Brain microvascular endothelial cell (primary cell): ENCODE data around the gene ANKRD39.

Source experiments
- DNase-seq: peaks from one replicate; pipeline ENCODE4 v3.0.0-alpha.2; 2020
- H3K27ac ChIP-seq: fragments of 250-450 bp; sonication (Bioruptor Pico); 2 replicates; pipeline ENCODE4 v1.5.1; 2020; ENCODE audit warnings: mild to moderate bottlenecking, moderate library complexity
- H3K27me3 ChIP-seq: fragments of 250-450 bp; sonication (Bioruptor Pico); replicated peaks from 2 replicates; pipeline ENCODE4 v1.5.1; 2020; ENCODE audit warnings: mild to moderate bottlenecking
- H3K36me3 ChIP-seq: fragments of 250-450 bp; sonication (Bioruptor Pico); replicated peaks from 2 replicates; pipeline ENCODE4 v1.5.1; 2020; ENCODE audit warnings: mild to moderate bottlenecking
- H3K4me3 ChIP-seq: 2 replicates; pipeline ENCODE4 v1.5.1; 2011; ENCODE audit warnings: low read depth, mild to moderate bottlenecking, control low read depth, low read length, moderate library complexity
- in situ Hi-C: cut with HindIII; loops from 2 replicates; pipeline ENCODE4 v1.10.0; 2017; ENCODE audit warnings: low sequenced_read_pairs, low pct_ligation_motif_present
- TF ChIP-seq, protein P1 (sequence below): IDR thresholded peaks from 2 replicates; pipeline ENCODE4 v1.5.1; 2011; ENCODE audit warnings: low read depth, mild to moderate bottlenecking, moderate library complexity, low read length, control low read depth, inconsistent platforms; ENCODE audit errors: missing control alignments

ANKRD39 gene

DNA sequence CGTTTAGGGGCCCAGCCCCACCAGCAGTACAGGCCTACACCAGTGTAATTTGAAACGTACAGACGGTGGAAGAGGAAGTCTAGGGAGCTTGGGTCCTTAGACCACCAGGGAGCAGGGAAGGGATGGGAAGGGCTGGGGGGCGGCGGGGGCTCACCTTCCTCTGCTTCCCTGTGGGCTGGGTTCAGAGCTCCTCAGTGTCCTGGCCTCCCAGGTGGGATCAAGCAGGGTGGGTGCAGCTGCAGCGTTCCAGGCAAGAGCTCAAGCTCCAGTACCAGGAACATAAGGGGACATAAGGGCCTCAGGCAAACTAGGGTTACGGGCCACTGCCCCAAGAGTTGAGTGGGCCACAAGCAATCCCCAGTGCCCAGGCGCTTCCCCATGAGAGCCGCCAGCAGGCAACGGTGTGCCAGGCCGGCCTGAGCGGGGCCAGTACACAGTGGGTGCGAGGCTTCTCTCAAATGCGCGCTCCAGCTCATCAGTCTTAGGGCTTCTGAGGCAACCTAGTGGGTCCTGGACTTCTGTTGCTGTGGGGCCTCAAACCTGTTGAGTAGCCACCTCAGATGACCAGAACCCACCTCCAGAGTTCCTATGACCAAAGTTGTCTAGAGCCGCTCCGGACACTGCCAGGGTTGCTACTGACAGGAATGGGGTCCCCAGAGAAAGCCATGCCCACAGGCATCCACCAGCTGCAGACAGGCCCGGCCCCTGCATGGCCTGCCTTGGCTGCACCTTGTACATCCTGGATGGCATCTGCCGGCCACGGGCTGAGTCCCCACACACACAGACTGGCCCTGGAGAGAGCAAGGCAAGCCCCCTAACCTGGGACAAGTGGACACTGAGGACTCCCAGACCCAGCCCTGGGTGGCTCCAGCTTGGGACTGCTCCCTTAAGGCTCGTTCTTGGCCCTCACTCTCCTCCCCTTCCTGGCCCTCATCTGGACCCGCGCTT is 19.2 kb downstream of the ANKRD39 start:
- TF ChIP-seq, protein P1, sequence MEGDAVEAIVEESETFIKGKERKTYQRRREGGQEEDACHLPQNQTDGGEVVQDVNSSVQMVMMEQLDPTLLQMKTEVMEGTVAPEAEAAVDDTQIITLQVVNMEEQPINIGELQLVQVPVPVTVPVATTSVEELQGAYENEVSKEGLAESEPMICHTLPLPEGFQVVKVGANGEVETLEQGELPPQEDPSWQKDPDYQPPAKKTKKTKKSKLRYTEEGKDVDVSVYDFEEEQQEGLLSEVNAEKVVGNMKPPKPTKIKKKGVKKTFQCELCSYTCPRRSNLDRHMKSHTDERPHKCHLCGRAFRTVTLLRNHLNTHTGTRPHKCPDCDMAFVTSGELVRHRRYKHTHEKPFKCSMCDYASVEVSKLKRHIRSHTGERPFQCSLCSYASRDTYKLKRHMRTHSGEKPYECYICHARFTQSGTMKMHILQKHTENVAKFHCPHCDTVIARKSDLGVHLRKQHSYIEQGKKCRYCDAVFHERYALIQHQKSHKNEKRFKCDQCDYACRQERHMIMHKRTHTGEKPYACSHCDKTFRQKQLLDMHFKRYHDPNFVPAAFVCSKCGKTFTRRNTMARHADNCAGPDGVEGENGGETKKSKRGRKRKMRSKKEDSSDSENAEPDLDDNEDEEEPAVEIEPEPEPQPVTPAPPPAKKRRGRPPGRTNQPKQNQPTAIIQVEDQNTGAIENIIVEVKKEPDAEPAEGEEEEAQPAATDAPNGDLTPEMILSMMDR, result no peak
- DNase-seq, result no peak
- Histone ChIP-seq H3K36me3 (no peaks in the 10 kb centered on the region), H3K27me3 (no peaks in the 10 kb centered on the region), H3K4me3 (no peak overlapping the region), H3K27ac (no peak overlapping the region)
- in situ Hi-C loops, result no loop called here

DNA sequence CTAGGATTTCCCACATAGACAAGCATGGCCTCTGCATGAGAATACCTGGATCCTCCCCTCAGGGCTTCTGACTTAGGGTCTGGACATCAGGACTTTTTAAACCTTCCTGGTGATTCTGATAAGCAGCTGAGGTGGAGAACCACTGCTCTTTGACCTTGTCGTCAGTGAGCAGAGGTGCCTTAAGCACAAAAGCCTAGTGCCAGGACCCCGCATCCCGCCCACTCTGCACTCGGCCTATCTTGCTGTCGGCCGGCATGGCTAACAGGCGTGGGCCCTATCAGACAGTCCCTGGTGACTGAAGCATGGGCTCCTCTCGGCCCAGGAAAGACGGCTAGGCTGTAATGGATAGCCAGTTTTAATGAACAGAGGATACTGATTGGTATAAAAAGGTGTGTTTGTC is 20.2 kb downstream of the ANKRD39 start:
- Histone ChIP-seq H3K27ac (no peak overlapping the region), H3K4me3 (no peak overlapping the region), H3K36me3 (no peaks in the 10 kb centered on the region), H3K27me3 (no peaks in the 10 kb centered on the region)
- TF ChIP-seq, protein P1, result no peak
- in situ Hi-C loops, result no loop called here
- no peak for DNase-seq

DNA sequence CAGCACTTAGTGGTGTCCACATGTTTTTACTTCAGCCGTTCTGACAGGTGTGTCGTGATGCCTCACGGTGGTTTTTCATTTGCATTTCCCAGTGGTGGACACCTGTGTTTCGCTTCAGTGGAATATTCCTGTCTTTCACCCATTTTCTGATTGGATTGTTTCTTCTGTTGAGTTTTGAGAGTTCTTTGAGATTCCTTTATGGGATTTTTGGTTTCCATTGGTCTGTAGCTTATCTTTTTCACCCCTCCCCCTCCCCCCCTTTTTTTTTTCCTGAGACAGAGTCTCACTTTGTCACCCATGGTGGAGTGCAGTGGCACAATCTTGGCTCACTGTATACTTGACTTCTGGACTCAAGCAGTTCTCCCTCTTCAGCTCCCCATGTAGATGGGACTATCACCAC is 22.0 kb downstream of the ANKRD39 start:
- DNase-seq, result no peak
- Histone ChIP-seq H3K4me3 (no peak overlapping the region), H3K27ac (no peak overlapping the region), H3K27me3 (no peaks in the 10 kb centered on the region), H3K36me3 (no peaks in the 10 kb centered on the region)
- in situ Hi-C loops, result no loop called here
- TF ChIP-seq, protein P1, result no peak

DNA sequence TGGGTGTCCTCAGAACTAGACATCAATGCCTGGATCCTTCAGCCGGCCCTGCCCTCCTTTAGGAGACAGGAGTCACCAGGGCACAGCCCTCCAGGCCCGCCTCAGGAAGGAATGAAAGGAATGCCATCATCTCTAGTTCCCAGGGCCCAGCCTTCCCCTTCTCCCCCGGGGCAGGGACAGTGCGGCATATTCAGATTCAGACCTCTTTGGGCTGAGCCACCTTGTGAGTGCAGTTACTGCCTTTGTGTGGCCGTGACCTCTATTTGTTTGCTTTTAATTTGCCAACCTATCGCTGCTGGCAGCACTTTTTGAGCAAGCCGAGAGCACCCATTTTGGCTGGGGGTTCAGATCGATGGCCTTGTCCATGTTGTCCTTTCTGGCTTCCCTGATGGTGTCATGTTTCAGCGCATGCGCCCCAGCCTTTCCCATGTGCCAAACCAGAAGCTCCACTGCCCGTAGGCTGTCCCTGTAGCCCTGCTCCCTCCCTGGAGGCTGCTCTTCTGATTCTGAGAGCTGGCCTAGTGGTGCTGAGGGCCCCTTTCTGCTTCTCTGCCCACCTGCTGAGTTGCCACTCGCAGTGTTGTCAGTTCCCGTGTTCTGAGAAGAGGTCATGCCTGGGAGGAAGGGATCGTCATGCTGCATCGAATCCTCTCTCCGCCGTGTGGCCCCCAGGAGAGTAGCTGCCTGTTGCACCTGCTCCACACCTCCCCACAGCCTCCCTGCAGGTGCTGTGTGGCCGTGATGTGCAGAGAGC is 24.9 kb downstream of the ANKRD39 start:
- no peak overlapping the region for H3K4me3 ChIP-seq
- H3K36me3 ChIP-seq, result no peaks in the 10 kb centered on the region
- no peaks in the 10 kb centered on the region for H3K27me3 ChIP-seq
- TF ChIP-seq, protein P1, result no peak
- DNase-seq, result peak; percentile 70
- H3K27ac ChIP-seq, result no peak overlapping the region
- in situ Hi-C loops, result no loop called here

DNA sequence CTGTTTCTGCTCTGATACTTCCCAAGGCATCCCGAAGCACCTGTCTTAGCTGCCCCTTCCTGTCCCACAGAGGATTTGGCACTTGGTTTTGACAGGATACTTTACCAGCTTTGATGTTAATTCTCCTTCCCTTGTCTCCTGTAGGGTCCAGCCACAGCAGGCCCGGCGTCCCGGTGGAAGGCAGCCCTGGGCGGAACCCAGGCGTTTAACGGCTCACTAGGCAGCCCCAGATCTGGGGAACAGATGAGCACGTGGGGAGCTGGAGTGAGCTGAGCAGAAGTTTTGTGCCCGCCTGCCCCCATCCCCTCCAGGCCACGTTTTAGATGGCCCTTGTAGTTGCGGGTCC is 25.4 kb downstream of the ANKRD39 start:
- TF ChIP-seq, protein P1, result no peak
- no peak overlapping the region for H3K27ac ChIP-seq
- DNase-seq, result no peak
- H3K36me3 ChIP-seq, result no peaks in the 10 kb centered on the region
- H3K4me3 ChIP-seq, result no peak overlapping the region
- no peaks in the 10 kb centered on the region for H3K27me3 ChIP-seq
- in situ Hi-C loops, result no loop called here
